ENCODE measurements around the gene BRD7.

DNA sequence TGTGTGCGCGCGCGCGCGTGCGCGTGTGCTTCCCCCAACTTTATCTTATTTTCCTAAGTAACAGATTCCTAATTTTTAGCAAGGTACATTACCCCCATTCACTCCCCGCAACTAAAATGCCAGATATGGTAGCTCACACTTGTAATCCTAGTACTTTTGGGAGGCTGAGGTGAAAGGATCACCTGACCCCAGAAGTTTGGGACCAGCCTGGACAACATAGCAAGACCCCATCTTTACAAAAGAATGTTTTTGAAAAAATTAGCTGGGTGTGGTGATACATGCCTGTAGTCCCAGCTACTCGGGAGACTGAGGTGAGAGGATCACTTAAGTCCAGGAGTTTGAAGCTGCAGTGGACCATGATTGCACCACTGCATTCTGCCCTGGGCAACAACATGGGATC lies 5.1 kb downstream of the BRD7 start:
- TF ChIP-seq, protein P1, sequence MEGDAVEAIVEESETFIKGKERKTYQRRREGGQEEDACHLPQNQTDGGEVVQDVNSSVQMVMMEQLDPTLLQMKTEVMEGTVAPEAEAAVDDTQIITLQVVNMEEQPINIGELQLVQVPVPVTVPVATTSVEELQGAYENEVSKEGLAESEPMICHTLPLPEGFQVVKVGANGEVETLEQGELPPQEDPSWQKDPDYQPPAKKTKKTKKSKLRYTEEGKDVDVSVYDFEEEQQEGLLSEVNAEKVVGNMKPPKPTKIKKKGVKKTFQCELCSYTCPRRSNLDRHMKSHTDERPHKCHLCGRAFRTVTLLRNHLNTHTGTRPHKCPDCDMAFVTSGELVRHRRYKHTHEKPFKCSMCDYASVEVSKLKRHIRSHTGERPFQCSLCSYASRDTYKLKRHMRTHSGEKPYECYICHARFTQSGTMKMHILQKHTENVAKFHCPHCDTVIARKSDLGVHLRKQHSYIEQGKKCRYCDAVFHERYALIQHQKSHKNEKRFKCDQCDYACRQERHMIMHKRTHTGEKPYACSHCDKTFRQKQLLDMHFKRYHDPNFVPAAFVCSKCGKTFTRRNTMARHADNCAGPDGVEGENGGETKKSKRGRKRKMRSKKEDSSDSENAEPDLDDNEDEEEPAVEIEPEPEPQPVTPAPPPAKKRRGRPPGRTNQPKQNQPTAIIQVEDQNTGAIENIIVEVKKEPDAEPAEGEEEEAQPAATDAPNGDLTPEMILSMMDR (IDR thresholded peaks at IDR 0.05): no peak
- TF ChIP-seq POLR2A (IDR thresholded peaks at IDR 0.05): no peak

Data from heart left ventricle (tissue), 13 donors.